Measurements from ENCODE around the gene PDE8B.

The PDE8B gene

GRCh38 chr5:77343165-77343564, 132.7 kb downstream of the PDE8B start:
- Histone ChIP-seq H3K36me3 (no peaks in the 10 kb centered on the region), H3K4me3 (no peak overlapping the region), H3K4me2 (no peak overlapping the region), H3K9ac (no peak overlapping the region), H4K20me1 (no peaks in the 10 kb centered on the region), H3K9me3 (replicated peaks in 1 of 11) (no peaks in the 10 kb centered on the region), H3K4me1 (no peaks in the 10 kb centered on the region), H3K27ac (no peak overlapping the region), H3K27me3 (no peaks in the 10 kb centered on the region)
- TF ChIP-seq Cebpa-rat (IDR thresholded peaks at IDR 0.05): no peak

GRCh38 chr5:77347435-77348098, 137.1 kb downstream of the PDE8B start:
- TF ChIP-seq Cebpa-rat (IDR thresholded peaks at IDR 0.05): no peak
- H3K4me1 ChIP-seq: peaks cover 0 to 5% (median 0%) of the 10 kb centered on the region in 10 experiments; a peak in 1 of 20 replicates
- no peaks in the 10 kb centered on the region for H4K20me1 ChIP-seq
- H3K27ac ChIP-seq: no peak overlapping the region
- no peaks in the 10 kb centered on the region for H3K36me3 ChIP-seq
- no peak overlapping the region for H3K4me2 ChIP-seq
- no peak overlapping the region for H3K4me3 ChIP-seq
- H3K9me3 ChIP-seq (replicated peaks in 1 of 11): no peaks in the 10 kb centered on the region
- no peak overlapping the region for H3K9ac ChIP-seq
- no peaks in the 10 kb centered on the region for H3K27me3 ChIP-seq

GRCh38 chr5:77353251-77353650, 142.8 kb downstream of the PDE8B start:
- Histone ChIP-seq H3K4me2 (no peak overlapping the region), H3K36me3 (no peaks in the 10 kb centered on the region), H3K9ac (no peak overlapping the region), H3K4me1 (peaks cover 0 to 5% (median 0%) of the 10 kb centered on the region in 10 experiments; a peak in 5 of 20 replicates), H3K4me3 (no peak overlapping the region), H3K27ac (no peak overlapping the region), H3K9me3 (replicated peaks in 1 of 11) (no peaks in the 10 kb centered on the region), H3K27me3 (no peaks in the 10 kb centered on the region), H4K20me1 (no peaks in the 10 kb centered on the region)
- TF ChIP-seq Cebpa-rat (IDR thresholded peaks at IDR 0.05): no peak

GRCh38 chr5:77354454-77354853, 144.0 kb downstream of the PDE8B start:
- Histone ChIP-seq H3K27me3 (no peaks in the 10 kb centered on the region), H3K9ac (no peak overlapping the region), H3K27ac (no peak overlapping the region), H3K4me1 (peaks cover 0 to 10% (median 0%) of the 10 kb centered on the region in 10 experiments; a peak in 5 of 20 replicates), H3K4me2 (no peak overlapping the region), H3K4me3 (no peak overlapping the region), H3K9me3 (replicated peaks in 1 of 11) (no peaks in the 10 kb centered on the region), H3K36me3 (no peaks in the 10 kb centered on the region), H4K20me1 (no peaks in the 10 kb centered on the region)
- no peak for TF ChIP-seq Cebpa-rat (IDR thresholded peaks at IDR 0.05)

GRCh38 chr5:77355080-77355479, 144.6 kb downstream of the PDE8B start:
- H3K4me3 ChIP-seq: no peak overlapping the region
- no peaks in the 10 kb centered on the region for H3K27me3 ChIP-seq
- no peak overlapping the region for H3K9ac ChIP-seq
- no peaks in the 10 kb centered on the region for H4K20me1 ChIP-seq
- no peak for TF ChIP-seq Cebpa-rat (IDR thresholded peaks at IDR 0.05)
- no peak overlapping the region for H3K27ac ChIP-seq
- H3K4me2 ChIP-seq: no peak overlapping the region
- peaks cover 0 to 10% (median 0%) of the 10 kb centered on the region in 10 experiments; a peak in 5 of 20 replicates for H3K4me1 ChIP-seq
- H3K9me3 ChIP-seq (replicated peaks in 1 of 11): no peaks in the 10 kb centered on the region
- no peaks in the 10 kb centered on the region for H3K36me3 ChIP-seq

GRCh38 chr5:77355751-77356150, 145.3 kb downstream of the PDE8B start:
- Histone ChIP-seq H3K27me3 (no peaks in the 10 kb centered on the region), H3K36me3 (no peaks in the 10 kb centered on the region), H3K9me3 (replicated peaks in 1 of 11) (no peaks in the 10 kb centered on the region), H3K4me3 (no peak overlapping the region), H4K20me1 (no peaks in the 10 kb centered on the region), H3K4me1 (peaks cover 0 to 10% (median 0%) of the 10 kb centered on the region in 10 experiments; a peak in 5 of 20 replicates), H3K27ac (no peak overlapping the region), H3K4me2 (no peak overlapping the region), H3K9ac (no peak overlapping the region)
- no peak for TF ChIP-seq Cebpa-rat (IDR thresholded peaks at IDR 0.05)

GRCh38 chr5:77356740-77357139, 146.3 kb downstream of the PDE8B start:
- no peaks in the 10 kb centered on the region for H3K9me3 ChIP-seq (replicated peaks in 1 of 11)
- no peaks in the 10 kb centered on the region for H3K36me3 ChIP-seq
- no peak overlapping the region for H3K27ac ChIP-seq
- no peak for TF ChIP-seq Cebpa-rat (IDR thresholded peaks at IDR 0.05)
- H3K4me2 ChIP-seq: no peak overlapping the region
- peaks cover 0 to 10% (median 0%) of the 10 kb centered on the region in 10 experiments; a peak in 5 of 20 replicates for H3K4me1 ChIP-seq
- no peak overlapping the region for H3K4me3 ChIP-seq
- no peak overlapping the region for H3K9ac ChIP-seq
- no peaks in the 10 kb centered on the region for H3K27me3 ChIP-seq
- H4K20me1 ChIP-seq: no peaks in the 10 kb centered on the region

GRCh38 chr5:77358255-77359205, 148.1 kb downstream of the PDE8B start:
- Histone ChIP-seq H3K27ac (no peak overlapping the region), H4K20me1 (no peaks in the 10 kb centered on the region), H3K9ac (no peak overlapping the region), H3K4me3 (no peak overlapping the region), H3K27me3 (no peaks in the 10 kb centered on the region), H3K4me2 (peak overlapping the region in 5 of 11 experiments; percentile 4 to 41 (median 15); a peak in 5 of 22 replicates), H3K9me3 (replicated peaks in 1 of 11) (no peaks in the 10 kb centered on the region), H3K4me1 (peaks cover 0 to 10% (median 0%) of the 10 kb centered on the region in 10 experiments; a peak in 5 of 20 replicates), H3K36me3 (no peaks in the 10 kb centered on the region)
- peak in 4 of 11 experiments; percentile 34 to 75 (median 54); a peak in 6 of 22 replicates for TF ChIP-seq Cebpa-rat (IDR thresholded peaks at IDR 0.05)

- H3K4me3 ChIP-seq: no peak overlapping the region
- no peak; a peak in 1 of 22 replicates for TF ChIP-seq Cebpa-rat (IDR thresholded peaks at IDR 0.05)
- no peak overlapping the region for H3K27ac ChIP-seq
- no peaks in the 10 kb centered on the region for H4K20me1 ChIP-seq
- peaks cover 0 to 10% (median 0%) of the 10 kb centered on the region in 10 experiments; a peak in 5 of 20 replicates for H3K4me1 ChIP-seq
- peak overlapping the region in 2 of 11 experiments; percentile 8 to 10; a peak in 1 of 22 replicates for H3K4me2 ChIP-seq
- H3K9ac ChIP-seq: no peak overlapping the region
- H3K27me3 ChIP-seq: no peaks in the 10 kb centered on the region
- no peaks in the 10 kb centered on the region for H3K9me3 ChIP-seq (replicated peaks in 1 of 11)
- H3K36me3 ChIP-seq: no peaks in the 10 kb centered on the region
Measured at GRCh38 chr5:77359231-77359630, 148.8 kb downstream of the PDE8B start.
